IPS-18a (cell line): ENCODE measurements around the gene CDH2.

ENCODE experiments used
- H3K27ac ChIP-seq: one replicate; pipeline ENCODE4 v1.5.1; 2013; ENCODE audit warnings: low read length
- H3K27me3 ChIP-seq: one replicate; pipeline ENCODE4 v1.6.1; 2013; ENCODE audit warnings: mild to moderate bottlenecking, low read length; ENCODE audit not compliant: control insufficient read depth, insufficient read depth
- H3K36me3 ChIP-seq: one replicate; pipeline ENCODE4 v1.6.1; 2013; ENCODE audit warnings: low read depth, low read length; ENCODE audit not compliant: control insufficient read depth
- H3K4me1 ChIP-seq: one replicate; pipeline ENCODE4 v1.6.1; 2013; ENCODE audit warnings: low read depth, low read length; ENCODE audit not compliant: control insufficient read depth
- H3K4me3 ChIP-seq: one replicate; pipeline ENCODE4 v1.5.1; 2013; ENCODE audit warnings: low read length
- H3K9ac ChIP-seq: one replicate; pipeline ENCODE4 v1.6.1; 2013; ENCODE audit warnings: mild to moderate bottlenecking, low read length, moderate library complexity
- H3K9me3 ChIP-seq: one replicate; pipeline ENCODE4 v1.6.1; 2013; ENCODE audit warnings: low read depth, low read length; ENCODE audit not compliant: control insufficient read depth

The CDH2 gene

GRCh38 chr18:28078298-28078697, 98.6 kb downstream of the CDH2 start:
- no peaks in the 10 kb centered on the region for H3K36me3 ChIP-seq
- peaks cover 11% of the 10 kb centered on the region for H3K4me1 ChIP-seq
- H3K9ac ChIP-seq: no peak overlapping the region
- no peaks in the 10 kb centered on the region for H3K9me3 ChIP-seq
- H3K27me3 ChIP-seq: no peaks in the 10 kb centered on the region
- H3K4me3 ChIP-seq: no peak overlapping the region
- H3K27ac ChIP-seq: no peak overlapping the region

GRCh38 chr18:28075501-28075900, 101.4 kb downstream of the CDH2 start:
- Histone ChIP-seq H3K9me3 (no peaks in the 10 kb centered on the region), H3K9ac (no peak overlapping the region), H3K27me3 (no peaks in the 10 kb centered on the region), H3K36me3 (no peaks in the 10 kb centered on the region), H3K27ac (no peak overlapping the region), H3K4me3 (no peak overlapping the region), H3K4me1 (peaks cover 6% of the 10 kb centered on the region)

GRCh38 chr18:28074076-28074475, 102.9 kb downstream of the CDH2 start:
- no peak overlapping the region for H3K4me3 ChIP-seq
- H3K36me3 ChIP-seq: no peaks in the 10 kb centered on the region
- H3K27me3 ChIP-seq: no peaks in the 10 kb centered on the region
- no peaks in the 10 kb centered on the region for H3K9me3 ChIP-seq
- H3K4me1 ChIP-seq: peaks cover 3% of the 10 kb centered on the region
- no peak overlapping the region for H3K9ac ChIP-seq
- no peak overlapping the region for H3K27ac ChIP-seq

- no peaks in the 10 kb centered on the region for H3K27me3 ChIP-seq
- H3K36me3 ChIP-seq: no peaks in the 10 kb centered on the region
- H3K27ac ChIP-seq: no peak overlapping the region
- H3K4me3 ChIP-seq: no peak overlapping the region
- H3K9ac ChIP-seq: no peak overlapping the region
- no peaks in the 10 kb centered on the region for H3K9me3 ChIP-seq
- H3K4me1 ChIP-seq: peaks cover 3% of the 10 kb centered on the region
These were observed 103.3 kb downstream of the CDH2 start for GRCh38 chr18:28073658-28074057.

GRCh38 chr18:28071199-28071598, 105.7 kb downstream of the CDH2 start:
- no peak overlapping the region for H3K27ac ChIP-seq
- no peak overlapping the region for H3K9ac ChIP-seq
- no peaks in the 10 kb centered on the region for H3K27me3 ChIP-seq
- H3K4me3 ChIP-seq: no peak overlapping the region
- H3K9me3 ChIP-seq: no peaks in the 10 kb centered on the region
- no peaks in the 10 kb centered on the region for H3K36me3 ChIP-seq
- peaks cover 3% of the 10 kb centered on the region for H3K4me1 ChIP-seq

- Histone ChIP-seq H3K4me3 (no peak overlapping the region), H3K27ac (no peak overlapping the region), H3K4me1 (peaks cover 10% of the 10 kb centered on the region), H3K9me3 (no peaks in the 10 kb centered on the region), H3K27me3 (no peaks in the 10 kb centered on the region), H3K9ac (no peak overlapping the region), H3K36me3 (no peaks in the 10 kb centered on the region)
These were observed 108.7 kb downstream of the CDH2 start for GRCh38 chr18:28068207-28068606.

GRCh38 chr18:28067346-28067745, 109.6 kb downstream of the CDH2 start:
- Histone ChIP-seq H3K9ac (no peak overlapping the region), H3K36me3 (no peaks in the 10 kb centered on the region), H3K27me3 (no peaks in the 10 kb centered on the region), H3K4me1 (peaks cover 13% of the 10 kb centered on the region), H3K27ac (no peak overlapping the region), H3K9me3 (no peaks in the 10 kb centered on the region), H3K4me3 (no peak overlapping the region)

- H3K27me3 ChIP-seq: no peaks in the 10 kb centered on the region
- no peaks in the 10 kb centered on the region for H3K9me3 ChIP-seq
- no peak overlapping the region for H3K27ac ChIP-seq
- peaks cover 13% of the 10 kb centered on the region for H3K4me1 ChIP-seq
- H3K4me3 ChIP-seq: no peak overlapping the region
- no peak overlapping the region for H3K9ac ChIP-seq
- H3K36me3 ChIP-seq: no peaks in the 10 kb centered on the region
These were observed 111.1 kb downstream of the CDH2 start for GRCh38 chr18:28065793-28066186.

- H3K4me3 ChIP-seq: no peak overlapping the region
- H3K27ac ChIP-seq: no peak overlapping the region
- no peaks in the 10 kb centered on the region for H3K27me3 ChIP-seq
- H3K36me3 ChIP-seq: no peaks in the 10 kb centered on the region
- H3K4me1 ChIP-seq: peaks cover 13% of the 10 kb centered on the region
- H3K9me3 ChIP-seq: no peaks in the 10 kb centered on the region
- no peak overlapping the region for H3K9ac ChIP-seq
These were observed 111.7 kb downstream of the CDH2 start for GRCh38 chr18:28065031-28065792.

GRCh38 chr18:28063926-28064325, 113.0 kb downstream of the CDH2 start:
- Histone ChIP-seq H3K9ac (no peak overlapping the region), H3K27ac (no peak overlapping the region), H3K9me3 (no peaks in the 10 kb centered on the region), H3K36me3 (no peaks in the 10 kb centered on the region), H3K4me1 (peaks cover 13% of the 10 kb centered on the region), H3K4me3 (no peak overlapping the region), H3K27me3 (no peaks in the 10 kb centered on the region)

GRCh38 chr18:28063271-28063761, 113.6 kb downstream of the CDH2 start:
- Histone ChIP-seq H3K27ac (no peak overlapping the region), H3K9me3 (no peaks in the 10 kb centered on the region), H3K4me1 (peaks cover 13% of the 10 kb centered on the region), H3K9ac (no peak overlapping the region), H3K36me3 (no peaks in the 10 kb centered on the region), H3K27me3 (no peaks in the 10 kb centered on the region), H3K4me3 (no peak overlapping the region)

GRCh38 chr18:28062443-28062842, 114.5 kb downstream of the CDH2 start:
- Histone ChIP-seq H3K9ac (no peak overlapping the region), H3K27me3 (no peaks in the 10 kb centered on the region), H3K4me1 (peaks cover 13% of the 10 kb centered on the region), H3K4me3 (no peak overlapping the region), H3K9me3 (no peaks in the 10 kb centered on the region), H3K27ac (no peak overlapping the region), H3K36me3 (no peaks in the 10 kb centered on the region)
